ENCODE results near the gene ACAP2.

DNA sequence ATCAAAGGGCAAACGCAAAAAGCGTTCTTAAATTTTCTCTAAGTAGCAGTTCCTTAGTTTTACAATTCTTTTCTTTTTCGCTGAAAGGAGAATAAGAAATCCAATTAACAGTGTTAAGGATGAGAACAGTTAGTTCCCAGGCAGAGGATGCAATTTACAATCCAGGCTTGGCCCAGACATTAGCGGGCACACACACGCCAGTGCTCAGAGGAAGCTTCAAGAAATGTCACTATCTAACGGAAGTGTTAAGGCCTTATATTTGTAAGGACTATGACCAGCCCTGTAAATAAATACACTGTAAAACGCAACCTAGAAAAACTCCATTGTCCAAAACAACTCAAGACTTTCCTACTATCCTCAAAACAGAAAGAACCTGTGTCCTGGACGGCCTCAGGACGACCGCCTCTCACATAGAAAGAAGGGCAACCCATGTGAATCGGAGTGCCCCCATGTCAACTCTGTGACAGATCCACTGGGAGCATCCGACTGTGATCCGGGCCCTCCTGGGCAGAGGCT is 1.3 kb downstream of the ACAP2 start:
- TF ChIP-seq, protein P1, sequence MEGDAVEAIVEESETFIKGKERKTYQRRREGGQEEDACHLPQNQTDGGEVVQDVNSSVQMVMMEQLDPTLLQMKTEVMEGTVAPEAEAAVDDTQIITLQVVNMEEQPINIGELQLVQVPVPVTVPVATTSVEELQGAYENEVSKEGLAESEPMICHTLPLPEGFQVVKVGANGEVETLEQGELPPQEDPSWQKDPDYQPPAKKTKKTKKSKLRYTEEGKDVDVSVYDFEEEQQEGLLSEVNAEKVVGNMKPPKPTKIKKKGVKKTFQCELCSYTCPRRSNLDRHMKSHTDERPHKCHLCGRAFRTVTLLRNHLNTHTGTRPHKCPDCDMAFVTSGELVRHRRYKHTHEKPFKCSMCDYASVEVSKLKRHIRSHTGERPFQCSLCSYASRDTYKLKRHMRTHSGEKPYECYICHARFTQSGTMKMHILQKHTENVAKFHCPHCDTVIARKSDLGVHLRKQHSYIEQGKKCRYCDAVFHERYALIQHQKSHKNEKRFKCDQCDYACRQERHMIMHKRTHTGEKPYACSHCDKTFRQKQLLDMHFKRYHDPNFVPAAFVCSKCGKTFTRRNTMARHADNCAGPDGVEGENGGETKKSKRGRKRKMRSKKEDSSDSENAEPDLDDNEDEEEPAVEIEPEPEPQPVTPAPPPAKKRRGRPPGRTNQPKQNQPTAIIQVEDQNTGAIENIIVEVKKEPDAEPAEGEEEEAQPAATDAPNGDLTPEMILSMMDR (IDR thresholded peaks at IDR 0.05), result no peak
- TF ChIP-seq POLR2AphosphoS5 (IDR thresholded peaks at IDR 0.05) (no peak), POLR2A (IDR thresholded peaks at IDR 0.05) (no peak), EP300 (IDR thresholded peaks at IDR 0.05) (no peak)

All from gastroesophageal sphincter (tissue), 3 donors.